Smooth muscle cell (in vitro differentiated cells): Measurements from ENCODE around the gene GALR2. TPM values are rescaled to one million over a fixed set of nuclear protein-coding genes. Genes with fewer than 3 reads are reported as not detected.

Source experiments
- DNase-seq: peaks from one replicate; lab custom pipeline; 2025; ENCODE audit not compliant: unreplicated experiment; lab: John Stamatoyannopoulos, UW
- H2AFZ ChIP-seq: fragments of 200-600 bp; sonication (generic); 2 replicates; pipeline ENCODE4 v1.6.0; 2016; ENCODE audit warnings: antibody characterized with exemption, low read depth, mild to moderate bottlenecking
- H3F3A ChIP-seq: fragments of 200-600 bp; sonication (generic); 2 replicates; pipeline ENCODE4 v1.6.0; 2017; ENCODE audit warnings: antibody characterized with exemption, low read depth
- H3K27ac ChIP-seq: fragments of 200-600 bp; sonication (generic); 2 replicates; pipeline ENCODE4 v1.5.1; 2016; ENCODE audit warnings: low read depth, mild to moderate bottlenecking
- H3K27me3 ChIP-seq: fragments of 200-600 bp; sonication (generic); 2 replicates; pipeline ENCODE4 v1.6.1; 2016; ENCODE audit warnings: low read depth, mild to moderate bottlenecking
- H3K36me3 ChIP-seq: fragments of 200-600 bp; sonication (generic); 2 replicates; pipeline ENCODE4 v1.5.1; 2016; ENCODE audit warnings: low read depth
- H3K4me1 ChIP-seq: fragments of 200-600 bp; sonication (generic); 2 replicates; pipeline ENCODE4 v1.5.1; 2016; ENCODE audit warnings: low read depth
- H3K4me2 ChIP-seq: fragments of 200-600 bp; sonication (generic); 2 replicates; pipeline ENCODE4 v1.6.0; 2016; ENCODE audit warnings: mild to moderate bottlenecking
- H3K4me3 ChIP-seq: fragments of 200-600 bp; sonication (generic); 2 replicates; pipeline ENCODE4 v1.5.1; 2016; ENCODE audit warnings: mild to moderate bottlenecking
- H3K79me2 ChIP-seq: fragments of 200-600 bp; sonication (generic); 2 replicates; pipeline ENCODE4 v1.6.0; 2016; ENCODE audit warnings: low read depth, mild to moderate bottlenecking
- H3K9ac ChIP-seq: fragments of 200-600 bp; sonication (generic); 2 replicates; pipeline ENCODE4 v1.6.0; 2016; ENCODE audit warnings: low read depth
- H3K9me3 ChIP-seq: fragments of 200-600 bp; sonication (generic); replicated peaks from 2 replicates; pipeline ENCODE4 v1.5.1; 2016; ENCODE audit warnings: low read depth
- H4K20me1 ChIP-seq: fragments of 200-600 bp; sonication (generic); 2 replicates; pipeline ENCODE4 v1.6.0; 2016; ENCODE audit warnings: low read depth
- WGBS: methylation state at CpG from one replicate; pipeline ENCODE4 v1.1.7; 2016; ENCODE audit warnings: low lambda C conversion rate; 5-methylcytosine and 5-hydroxymethylcytosine counted together
- polyA plus RNA-seq: library from polyadenylated mRNA; unstranded; fragments of >200 nt; fragmentation: Nextera tagmentation; extraction: Ambion mirVana; gene quantifications from 2 replicates; pipeline ENCODE4 v1.2.1, GENCODE V29; 2016
- total RNA-seq: library from RNA; depleted of rRNA; stranded (reverse); fragments of >200 nt; gene quantifications from 2 replicates; pipeline ENCODE4 v1.2.3, GENCODE V29; 2014
- TF ChIP-seq, protein P1 (sequence below): fragments of 200-600 bp; sonication (generic); IDR thresholded peaks from 2 replicates; pipeline ENCODE4 v1.5.1; 2017; ENCODE audit warnings: borderline replicate concordance, mild to moderate bottlenecking, antibody characterized with exemption; ENCODE audit not compliant: insufficient read depth, poor library complexity, severe bottlenecking

GALR2 gene
- total and polyA plus RNA-seq, 2 experiments from 2014 or later, result not detected

DNA sequence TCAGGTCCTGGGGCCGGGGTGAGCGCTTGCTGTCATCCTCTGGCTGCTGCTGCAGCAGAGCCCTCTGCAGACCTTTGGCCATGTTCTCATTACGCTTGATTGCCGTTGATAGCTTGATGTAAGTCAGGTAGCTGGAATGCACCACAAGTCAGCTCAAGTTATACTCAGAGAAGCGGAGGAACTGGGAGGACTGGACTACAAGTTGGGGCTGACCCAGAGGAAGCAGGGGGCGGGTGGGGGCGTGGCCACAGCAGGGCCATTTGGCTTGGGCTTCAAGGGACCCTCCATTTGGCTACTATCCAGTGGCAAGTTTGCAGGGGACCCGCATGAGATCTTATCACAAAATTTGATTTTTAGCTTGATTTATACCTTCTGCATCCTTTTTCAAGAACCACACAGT lies 28.5 kb upstream of the GALR2 start:
- H3F3A ChIP-seq, result no peaks in the 10 kb centered on the region
- H3K4me2 ChIP-seq, result no peak overlapping the region
- peaks cover 62% of the 10 kb centered on the region for H4K20me1 ChIP-seq
- H3K27me3 ChIP-seq, result no peaks in the 10 kb centered on the region
- 91% methylated on average over 8 of the region's 8 CpGs for WGBS
- TF ChIP-seq, protein P1, sequence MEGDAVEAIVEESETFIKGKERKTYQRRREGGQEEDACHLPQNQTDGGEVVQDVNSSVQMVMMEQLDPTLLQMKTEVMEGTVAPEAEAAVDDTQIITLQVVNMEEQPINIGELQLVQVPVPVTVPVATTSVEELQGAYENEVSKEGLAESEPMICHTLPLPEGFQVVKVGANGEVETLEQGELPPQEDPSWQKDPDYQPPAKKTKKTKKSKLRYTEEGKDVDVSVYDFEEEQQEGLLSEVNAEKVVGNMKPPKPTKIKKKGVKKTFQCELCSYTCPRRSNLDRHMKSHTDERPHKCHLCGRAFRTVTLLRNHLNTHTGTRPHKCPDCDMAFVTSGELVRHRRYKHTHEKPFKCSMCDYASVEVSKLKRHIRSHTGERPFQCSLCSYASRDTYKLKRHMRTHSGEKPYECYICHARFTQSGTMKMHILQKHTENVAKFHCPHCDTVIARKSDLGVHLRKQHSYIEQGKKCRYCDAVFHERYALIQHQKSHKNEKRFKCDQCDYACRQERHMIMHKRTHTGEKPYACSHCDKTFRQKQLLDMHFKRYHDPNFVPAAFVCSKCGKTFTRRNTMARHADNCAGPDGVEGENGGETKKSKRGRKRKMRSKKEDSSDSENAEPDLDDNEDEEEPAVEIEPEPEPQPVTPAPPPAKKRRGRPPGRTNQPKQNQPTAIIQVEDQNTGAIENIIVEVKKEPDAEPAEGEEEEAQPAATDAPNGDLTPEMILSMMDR, result no peak
- no peak overlapping the region for H3K9ac ChIP-seq
- peaks cover 4% of the 10 kb centered on the region for H3K4me1 ChIP-seq
- peaks cover 8% of the 10 kb centered on the region for H3K36me3 ChIP-seq
- H3K9me3 ChIP-seq, result no peaks in the 10 kb centered on the region
- DNase-seq, result no peak
- no peak overlapping the region for H2AFZ ChIP-seq
- no peak overlapping the region for H3K4me3 ChIP-seq
- no peak overlapping the region for H3K27ac ChIP-seq
- peaks cover 3% of the 10 kb centered on the region for H3K79me2 ChIP-seq

- H3K27ac ChIP-seq, result no peak overlapping the region
- peaks cover 71% of the 10 kb centered on the region for H4K20me1 ChIP-seq
- no peak overlapping the region for H2AFZ ChIP-seq
- WGBS, result 92% methylated on average over 9 of the region's 9 CpGs
- H3K36me3 ChIP-seq, result peaks cover 8% of the 10 kb centered on the region
- peaks cover 4% of the 10 kb centered on the region for H3K4me1 ChIP-seq
- peaks cover 18% of the 10 kb centered on the region for H3K79me2 ChIP-seq
- DNase-seq, result no peak
- H3K4me3 ChIP-seq, result no peak overlapping the region
- TF ChIP-seq, protein P1, result no peak
- H3F3A ChIP-seq, result no peaks in the 10 kb centered on the region
- H3K9ac ChIP-seq, result no peak overlapping the region
- no peak overlapping the region for H3K4me2 ChIP-seq
- no peaks in the 10 kb centered on the region for H3K9me3 ChIP-seq
- no peaks in the 10 kb centered on the region for H3K27me3 ChIP-seq
Observed at GRCh38 chr17:76048025-76048605, 26.5 kb upstream of the GALR2 start.

- H3K4me2 ChIP-seq, result no peak overlapping the region
Observed at GRCh38 chr17:76048711-76049110, 25.9 kb upstream of the GALR2 start.

More at GRCh38 chr17:76048711-76049110, 25.9 kb upstream of the GALR2 start:
- 86% methylated on average over 9 of the region's 9 CpGs for WGBS
- Histone ChIP-seq H3K79me2 (peaks cover 18% of the 10 kb centered on the region), H4K20me1 (peaks cover 73% of the 10 kb centered on the region), H3K4me1 (peaks cover 4% of the 10 kb centered on the region), H3K9ac (no peak overlapping the region), H3K9me3 (no peaks in the 10 kb centered on the region), H2AFZ (no peak overlapping the region), H3F3A (peaks cover under 1% of the 10 kb centered on the region), H3K4me3 (no peak overlapping the region), H3K27ac (no peak overlapping the region), H3K27me3 (no peaks in the 10 kb centered on the region), H3K36me3 (peaks cover 8% of the 10 kb centered on the region)
- no peak for DNase-seq
- TF ChIP-seq, protein P1, result no peak
